HG03175 (cell line): ENCODE data around the gene SLC30A2.
"Not testable (repeated sequence)": the region's sequence is repeated elsewhere in the genome, so short reads cannot be mapped to it uniquely, and the experiment has no call there.

Experiments
- ATAC-seq: cut with Tn5 transposase; IDR thresholded peaks from one replicate; pipeline ENCODE4 v1.9.1; 2021; ENCODE audit warnings: mild to moderate bottlenecking, moderate library complexity; ENCODE audit not compliant: unreplicated experiment

The SLC30A2 gene

GRCh38 chr1:26045722-26046245 lies at the start of gene SLC30A2:
TSS of gene SLC30A2 (minus strand) at chr1:26046118. CDS start at chr1:26045896, 222 bp downstream.
- ATAC-seq, result no peak

DNA sequence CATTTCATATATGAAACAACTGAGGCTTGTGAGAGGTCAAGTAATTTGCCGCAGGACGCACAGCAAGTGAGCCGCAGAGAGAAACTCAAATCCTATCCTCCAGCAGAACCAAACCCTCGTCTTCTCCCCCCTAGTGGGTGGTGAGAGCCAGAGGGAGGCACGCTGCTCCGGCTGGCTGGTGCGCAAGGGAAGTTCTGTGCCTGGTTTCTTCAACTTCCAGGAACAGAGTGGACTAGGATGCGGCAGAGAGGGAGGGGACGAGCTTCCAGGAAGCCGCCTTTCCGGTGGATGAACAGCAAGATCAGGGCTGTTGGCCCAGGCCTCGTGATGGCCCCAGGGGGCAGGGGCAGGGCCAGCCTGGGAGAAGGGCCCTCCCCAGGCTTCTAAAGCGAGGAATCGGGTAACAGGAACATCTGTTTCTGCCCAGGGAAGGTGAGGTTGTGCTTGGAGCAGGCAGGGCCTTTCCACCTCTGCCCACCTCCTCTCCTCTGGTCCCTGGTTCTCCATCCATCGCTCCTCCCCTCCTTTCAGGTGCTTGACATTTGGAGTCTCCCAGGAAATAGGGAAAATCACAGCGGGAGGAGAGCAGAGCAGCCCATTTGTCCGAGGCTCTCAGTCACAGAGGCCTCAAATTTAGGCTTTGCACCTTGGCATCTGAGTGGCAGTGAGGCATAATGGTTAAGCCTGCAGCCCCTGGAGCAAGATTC lies 48.9 kb upstream of the SLC30A2 start:
- ATAC-seq, result no peak

- no peak for ATAC-seq
Measured at GRCh38 chr1:26094076-26094669, 48.3 kb upstream of the SLC30A2 start.

DNA sequence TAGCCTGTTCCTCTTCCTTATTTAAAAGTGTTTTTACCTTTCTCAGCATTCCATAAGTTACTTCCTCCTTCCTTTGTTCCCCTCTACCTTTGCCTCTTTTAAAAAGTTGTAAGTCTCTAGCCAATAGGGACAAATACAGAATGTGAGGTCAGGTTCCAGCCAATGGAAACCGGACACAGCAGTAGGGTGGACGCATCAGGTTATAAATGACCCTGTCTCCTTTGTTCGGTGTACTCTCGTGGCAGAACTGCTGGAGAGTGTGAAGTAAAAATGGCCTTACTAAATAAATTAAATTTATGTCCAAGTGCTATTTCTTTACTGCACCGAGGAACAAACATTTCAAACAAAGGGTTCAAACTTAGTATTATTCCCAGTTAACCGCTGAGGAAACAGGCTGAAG lies 47.7 kb upstream of the SLC30A2 start:
- not testable (repeated sequence) for ATAC-seq

GRCh38 chr1:26092422-26092821 lies 46.5 kb upstream of the SLC30A2 start:
- ATAC-seq, result no peak

DNA sequence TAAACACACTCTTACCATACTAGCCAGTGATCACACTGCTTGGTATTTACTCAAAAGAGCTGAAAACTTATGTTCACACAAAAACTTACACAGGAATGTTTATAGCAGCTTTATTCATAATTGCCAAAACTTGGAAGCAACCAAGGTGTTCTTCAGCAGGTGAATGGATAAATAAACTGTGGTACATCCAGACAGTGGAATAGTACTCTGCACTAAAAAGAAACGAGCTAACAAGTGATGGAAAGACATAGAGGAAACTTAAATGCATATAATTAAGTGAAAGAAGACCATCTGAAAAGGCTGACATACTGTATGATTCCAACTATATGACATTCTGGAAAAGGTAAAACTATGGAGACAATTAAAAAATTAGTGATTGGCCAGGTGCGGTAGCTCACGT lies 45.0 kb upstream of the SLC30A2 start:
- no peak for ATAC-seq

- no peak for ATAC-seq
Measured at GRCh38 chr1:26089125-26089524, 43.2 kb upstream of the SLC30A2 start.

GRCh38 chr1:26084844-26085243 lies 38.9 kb upstream of the SLC30A2 start:
- ATAC-seq, result no peak

- no peak for ATAC-seq
Measured at GRCh38 chr1:26084091-26084561, 38.2 kb upstream of the SLC30A2 start.

- no peak for ATAC-seq
Measured at GRCh38 chr1:26083208-26083607, 37.3 kb upstream of the SLC30A2 start.

GRCh38 chr1:26082020-26082350 lies 36.1 kb upstream of the SLC30A2 start:
- ATAC-seq, result no peak

GRCh38 chr1:26081267-26082019 lies 35.5 kb upstream of the SLC30A2 start:
- no peak for ATAC-seq

DNA sequence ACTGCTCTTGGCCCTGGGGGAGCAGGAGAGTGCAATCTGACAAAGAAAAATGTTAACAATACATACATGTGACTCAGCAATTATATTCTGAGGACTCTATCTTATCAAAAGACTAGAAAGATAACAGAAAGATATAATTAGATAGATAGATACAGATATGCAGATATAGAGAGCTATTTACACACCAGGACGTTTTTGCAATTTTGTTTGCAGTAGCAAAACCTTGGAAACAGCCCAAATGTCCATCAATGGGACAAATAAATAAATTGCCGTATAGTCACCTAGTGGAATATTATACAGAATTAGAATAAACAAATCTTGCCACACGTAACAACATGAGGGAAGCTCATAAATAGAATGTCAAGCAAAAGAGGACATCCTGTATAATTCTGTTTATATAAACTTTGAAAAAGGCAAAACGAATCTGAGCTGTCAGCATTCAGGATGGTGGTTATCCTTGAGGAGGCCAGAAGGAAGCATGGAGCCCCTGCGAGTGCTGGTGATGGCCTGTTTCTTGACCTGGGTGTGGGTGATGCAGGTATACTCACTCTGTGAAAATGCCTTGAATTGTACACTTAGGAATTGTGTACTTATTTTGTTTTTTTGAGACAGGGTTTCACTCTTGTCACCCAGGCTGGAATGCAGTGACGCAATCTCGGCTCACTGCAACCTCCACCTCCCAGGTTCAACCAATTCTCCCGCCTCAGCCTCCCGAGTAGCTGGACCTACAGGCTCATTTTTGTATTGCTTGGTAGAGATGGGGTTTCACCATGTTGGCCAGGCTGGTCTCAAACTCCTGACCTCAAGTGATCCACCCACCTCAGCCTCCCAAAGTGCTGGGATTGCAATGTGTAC lies 34.3 kb upstream of the SLC30A2 start:
- ATAC-seq, result no peak

DNA sequence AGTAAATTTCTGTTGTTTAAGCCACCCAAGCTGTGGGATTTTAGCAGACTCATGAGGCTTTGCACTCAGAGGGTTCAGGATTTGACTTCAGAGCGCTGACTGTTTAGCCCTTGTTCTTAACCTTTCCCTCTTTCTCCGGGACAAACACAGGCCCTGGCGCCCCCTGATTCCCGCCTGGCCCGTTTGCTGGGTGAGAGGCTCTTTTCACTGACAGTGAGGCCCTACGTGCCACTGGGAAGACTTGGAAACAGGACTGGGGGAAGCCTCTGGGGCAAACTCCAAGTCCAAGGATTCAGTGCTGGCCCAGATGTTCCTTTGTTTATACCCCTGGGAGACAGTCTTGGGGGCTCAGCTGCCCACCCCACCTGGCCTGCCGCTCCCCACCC lies 33.3 kb upstream of the SLC30A2 start:
- no peak for ATAC-seq

DNA sequence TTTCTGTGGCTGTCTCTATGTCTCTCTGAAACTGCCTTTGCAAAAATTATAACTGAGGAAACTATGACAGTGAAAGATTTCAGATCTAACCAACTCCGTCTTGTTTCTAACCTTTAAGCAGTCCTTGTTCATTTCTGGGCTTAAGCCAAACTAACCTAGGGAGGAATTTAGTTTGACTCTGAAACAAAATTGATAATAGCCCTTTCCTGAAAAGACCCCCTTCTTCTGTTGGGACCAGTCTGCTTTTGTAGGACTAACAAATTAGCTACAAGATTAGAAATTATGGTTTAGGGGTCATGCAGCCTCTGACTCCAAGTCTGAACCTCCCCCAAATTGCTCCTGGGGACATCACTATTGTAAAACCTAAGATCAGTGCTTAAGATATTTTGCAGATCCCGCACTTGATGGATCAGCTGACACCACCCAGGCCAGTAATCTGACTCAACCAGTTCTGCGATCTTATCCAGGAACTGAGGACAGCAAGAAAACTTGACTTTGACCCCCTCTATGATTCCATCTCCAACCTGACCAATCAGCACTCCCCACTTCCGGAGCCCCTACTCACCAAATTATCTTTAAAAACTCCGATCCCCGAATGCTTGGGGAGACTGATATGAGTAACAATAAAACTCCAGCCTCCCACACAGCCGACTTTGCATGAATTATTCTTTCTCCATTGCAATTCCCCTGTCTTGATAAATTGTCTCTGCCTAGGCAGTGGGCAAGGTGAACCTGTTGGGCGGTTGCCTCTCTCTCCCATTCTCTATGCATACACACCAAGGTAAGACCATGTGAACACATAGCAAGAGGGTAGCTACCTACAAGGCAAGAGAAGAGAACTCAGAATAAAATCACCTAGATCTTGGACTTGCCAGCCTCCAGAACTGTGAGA lies 32.6 kb upstream of the SLC30A2 start:
- no peak for ATAC-seq

DNA sequence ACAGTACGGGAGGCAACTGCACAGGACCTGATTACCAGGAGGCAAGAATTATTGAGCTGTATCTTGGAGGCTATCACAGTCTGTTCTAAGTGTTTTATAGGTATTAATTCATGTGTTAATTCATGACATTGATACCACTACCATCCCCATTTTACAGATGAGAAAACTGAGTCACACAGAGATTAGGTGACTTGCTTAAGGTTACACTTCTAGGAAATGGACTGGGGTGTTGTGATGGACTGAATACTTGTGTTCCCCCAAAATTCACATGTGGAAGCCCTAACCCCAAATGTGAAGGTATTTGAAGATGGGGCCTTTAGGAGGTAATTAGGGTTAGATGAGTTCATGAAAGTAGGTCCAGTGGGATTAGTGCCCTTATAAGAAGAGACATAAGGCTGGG lies 31.6 kb upstream of the SLC30A2 start:
- ATAC-seq, result no peak

DNA sequence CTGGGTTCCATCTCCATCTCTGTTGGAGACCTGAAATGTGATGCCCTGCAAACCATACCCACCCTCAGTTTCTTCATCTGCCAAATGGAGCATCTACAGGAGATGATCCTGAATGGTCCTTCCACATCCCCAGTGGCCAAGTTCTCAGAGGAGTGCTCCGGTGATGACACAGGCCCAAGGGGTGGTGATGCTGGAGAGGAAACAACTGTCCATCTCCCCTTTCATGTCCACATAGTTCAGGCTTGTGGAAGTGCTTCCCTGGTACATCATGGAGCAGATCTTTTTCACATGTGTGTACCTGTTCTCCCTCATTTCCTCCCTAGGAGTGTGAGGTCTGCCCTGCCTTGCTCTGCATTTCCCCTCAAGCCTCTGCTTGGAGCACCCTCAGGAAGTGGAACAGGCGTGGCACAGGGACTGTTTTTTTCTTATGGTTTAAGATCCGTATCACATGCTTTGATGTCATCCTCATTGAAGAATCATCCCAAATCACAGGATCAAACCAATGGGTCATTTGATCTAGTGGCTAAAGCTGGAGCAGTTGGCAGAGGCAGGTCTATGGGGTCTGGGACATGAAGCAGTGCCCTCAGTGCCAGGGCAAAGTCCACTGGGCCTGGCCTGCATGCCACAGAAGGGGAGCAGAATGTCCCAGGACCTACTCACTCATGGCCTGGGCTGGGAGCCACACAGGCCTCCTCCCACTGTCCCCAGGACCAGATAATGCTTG lies 29.7 kb upstream of the SLC30A2 start:
- no peak for ATAC-seq

- ATAC-seq, result no peak
Measured at GRCh38 chr1:26072305-26072704, 26.4 kb upstream of the SLC30A2 start.

DNA sequence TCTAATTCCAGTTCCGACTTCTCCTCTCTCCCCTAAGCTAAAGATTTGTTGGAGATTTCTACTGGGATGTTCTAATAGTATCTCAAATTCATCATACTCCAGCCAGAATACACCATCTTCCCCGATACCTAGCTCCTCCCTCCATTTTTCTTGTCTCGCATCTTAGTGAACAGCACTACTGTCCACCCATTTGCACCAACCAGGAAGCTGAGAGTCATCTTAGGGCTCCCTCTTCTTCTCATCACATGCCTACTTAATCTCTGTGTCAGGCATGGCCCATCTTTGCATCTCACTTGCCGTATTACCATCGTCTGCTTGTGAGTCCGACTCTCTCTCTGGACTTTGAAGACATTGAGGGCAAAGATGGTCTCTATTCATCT lies 25.0 kb upstream of the SLC30A2 start:
- no peak for ATAC-seq
